K562 (cell line): ENCODE measurements around the gene NEK2. TPM values are rescaled to one million over a fixed set of nuclear protein-coding genes. Genes with fewer than 3 reads are reported as not detected.

ENCODE experiments used
- ATAC-seq: fragments of 200-7000 bp; cut with Tn5 transposase; 3 replicates; pipeline ENCODE4 v1.9.1; 2020; ENCODE audit warnings: moderate library complexity
- BruUV-seq: library from RNA; stranded (reverse); fragments of 400-500 nt; replicated peaks from 2 replicates; lab custom pipeline; 2021; lab: Mats Ljungman, UMichigan
- CTCF ChIA-PET: fragments of 300-600 bp; formaldehyde crosslinking; extraction: SDS; loops from one replicate; lab custom pipeline; 2021; ENCODE audit warnings: low intra/inter-chr PET ratio; lab: Yijun Ruan, JAX
- POLR2A ChIA-PET: fragments of 300-600, 350-650 bp; sonication (Branson Sonifier 250); formaldehyde crosslinking; extraction: SDS; loops from one replicate; lab custom pipeline; 2021; ENCODE audit warnings: antibody characterized with exemption, inconsistent platforms; lab: Yijun Ruan, JAX
- DNase-seq, 4 experiments: peaks; one replicate each; pipeline versions ENCODE4 v3.0.0 to v3.0.0-alpha.2; 2011 to 2018; ENCODE audit warnings: low spot score in 3 of 4, mixed read lengths in 3 of 4; ENCODE audit errors: extremely low read depth in 1 of 4
- FAIRE-seq: peaks from 2 replicates; lab custom pipeline; 2011; peaks lifted over from hg19 to GRCh38; lab: Jason Lieb, UNC
- H2AFZ ChIP-seq: 2 replicates; pipeline ENCODE4 v1.6.0; 2011; ENCODE audit warnings: low read depth, low read length, control low read depth, inconsistent platforms
- H3K27ac ChIP-seq: fragments of 200-600 bp; 3 replicates; pipeline ENCODE4 v1.8.0; 2011; ENCODE audit warnings: low read depth, mild to moderate bottlenecking, control low read depth, inconsistent platforms, low read length, moderate library complexity, mixed read lengths; ENCODE audit errors: extremely low read depth
- H3K27me3 ChIP-seq, 2 experiments: fragments of 300-600 bp in 1 of 2; 2 replicates in 1 of 2; 3 replicates in 1 of 2; pipeline versions ENCODE4 v1.6.0 to v1.8.0; 2011; ENCODE audit warnings: inconsistent platforms in 2 of 2, low read length in 2 of 2, mild to moderate bottlenecking in 1 of 2, mixed read lengths in 1 of 2, moderate library complexity in 1 of 2; ENCODE audit not compliant: control insufficient read depth in 2 of 2, insufficient read depth in 2 of 2
- H3K36me3 ChIP-seq: fragments of 300-600 bp; 3 replicates; pipeline ENCODE4 v1.8.0; 2011; ENCODE audit warnings: mild to moderate bottlenecking, low read length, inconsistent platforms; ENCODE audit not compliant: control insufficient read depth, insufficient read depth
- H3K4me1 ChIP-seq, 2 experiments: fragments of 200-600 bp in 1 of 2; replicated peaks in 1 of 2; 2 replicates in 1 of 2; 3 replicates in 1 of 2; pipeline versions ENCODE4 v1.5.1 to v1.8.0; 2011; ENCODE audit warnings: inconsistent platforms in 2 of 2, low read length in 2 of 2, mild to moderate bottlenecking in 1 of 2, mixed read lengths in 1 of 2, moderate library complexity in 1 of 2; ENCODE audit not compliant: control insufficient read depth in 2 of 2, insufficient read depth in 2 of 2
- H3K4me2 ChIP-seq: 2 replicates; pipeline ENCODE4 v1.6.1; 2011; ENCODE audit warnings: low read length, control low read depth, inconsistent platforms, mixed read lengths; ENCODE audit not compliant: insufficient read depth
- H3K4me3 ChIP-seq: fragments of 200-600 bp; sonication (generic), shearing (Covaris generic); 2 replicates; pipeline ENCODE4 v1.5.1; 2016; ENCODE audit warnings: control low read depth, inconsistent platforms
- H3K79me2 ChIP-seq: fragments of 200-600 bp; 3 replicates; pipeline ENCODE4 v1.8.0; 2011; ENCODE audit warnings: low read length, inconsistent platforms; ENCODE audit not compliant: control insufficient read depth, insufficient read depth
- H3K9ac ChIP-seq, 2 experiments: 2 replicates each; pipeline versions ENCODE4 v1.6.0 to v1.6.1; 2011; ENCODE audit warnings: low read depth in 2 of 2, low read length in 2 of 2, control low read depth in 1 of 2, inconsistent platforms in 1 of 2, mild to moderate bottlenecking in 1 of 2, mixed read lengths in 1 of 2; ENCODE audit not compliant: insufficient read depth in 1 of 2
- H3K9me1 ChIP-seq: one replicate; pipeline ENCODE4 v1.6.0; 2011; ENCODE audit warnings: inconsistent platforms, mild to moderate bottlenecking, low read length, moderate library complexity; ENCODE audit not compliant: control insufficient read depth, insufficient read depth
- H3K9me3 ChIP-seq: replicated peaks from 2 replicates; pipeline ENCODE4 v1.5.1; 2011; ENCODE audit warnings: low read depth, low read length, inconsistent platforms; ENCODE audit not compliant: control insufficient read depth, insufficient read depth
- H4K20me1 ChIP-seq: replicated peaks from 2 replicates; pipeline ENCODE4 v1.6.1; 2011; ENCODE audit warnings: low read length, inconsistent platforms, mixed read lengths; ENCODE audit not compliant: control insufficient read depth, insufficient read depth
- CHD1 ChIP-seq: fragments of 200-600 bp; sonication (generic); IDR thresholded peaks from one replicate; pipeline ENCODE4 v1.6.1; 2012; ENCODE audit warnings: mild to moderate bottlenecking, moderate library complexity, low read length, inconsistent platforms
- DDX20 ChIP-seq: fragments of 450-650 bp; IDR thresholded peaks from 2 replicates; pipeline ENCODE4 v1.6.1; 2016; ENCODE audit warnings: missing genetic modification characterization, low read depth, mild to moderate bottlenecking, missing compliant biosample characterization, moderate library complexity
- PHB ChIP-seq: fragments of 250-450 bp; sonication (Bioruptor Pico); IDR thresholded peaks from 2 replicates; pipeline ENCODE4 v1.5.0; 2021
- PTBP1 ChIP-seq: fragments of 200-400 bp; formaldehyde crosslinking; IDR thresholded peaks from 2 replicates; pipeline ENCODE4 v1.6.1; 2017; ENCODE audit warnings: low read depth, low read length
- SP2 ChIP-seq: IDR thresholded peaks from 2 replicates; pipeline ENCODE4 v1.6.1; 2011; ENCODE audit warnings: mild to moderate bottlenecking, low read depth, low read length, moderate library complexity; ENCODE audit not compliant: poor library complexity, severe bottlenecking; ENCODE audit errors: extremely low read depth
- TEAD2 ChIP-seq: fragments of 450-650 bp; IDR thresholded peaks from 2 replicates; pipeline ENCODE4 v1.6.1; 2016; ENCODE audit warnings: missing genetic modification characterization, control low read depth, missing compliant biosample characterization
- ZBTB43 ChIP-seq: sonication (generic); formaldehyde crosslinking; IDR thresholded peaks from 2 replicates; pipeline ENCODE4 v1.8.0; 2023; ENCODE audit warnings: mild to moderate bottlenecking, missing genetic modification reagents
- ZBTB49 ChIP-seq: sonication (generic); formaldehyde crosslinking; IDR thresholded peaks from 2 replicates; pipeline ENCODE4 v1.8.0; 2022; ENCODE audit warnings: missing genetic modification reagents, mild to moderate bottlenecking, borderline replicate concordance
- ZFPM2 ChIP-seq: fragments of 250-450 bp; sonication (Bioruptor Pico); IDR thresholded peaks from 2 replicates; pipeline ENCODE4 v1.5.1; 2022; ENCODE audit warnings: mild to moderate bottlenecking
- ZNF143 ChIP-seq: sonication (generic); formaldehyde crosslinking; IDR thresholded peaks from 2 replicates; pipeline ENCODE4 v1.9.0; 2022; ENCODE audit warnings: mild to moderate bottlenecking, missing genetic modification reagents
- ZNF175 ChIP-seq: fragments of 200-800 bp; sonication (Bioruptor generic); IDR thresholded peaks from 2 replicates; pipeline ENCODE4 v1.6.1; 2016; ENCODE audit warnings: low read depth, mild to moderate bottlenecking, missing genetic modification characterization, missing compliant biosample characterization
- ZNF316 ChIP-seq: fragments of 450-650 bp; IDR thresholded peaks from 2 replicates; pipeline ENCODE4 v1.6.1; 2016
- ZNF445 ChIP-seq: fragments of 250-450 bp; sonication (Bioruptor Pico); IDR thresholded peaks from 2 replicates; pipeline ENCODE4 v1.4.0; 2020; ENCODE audit warnings: low read depth, mild to moderate bottlenecking, moderate library complexity
- ZNF668 ChIP-seq: fragments of 250-450 bp; sonication (Bioruptor Pico); IDR thresholded peaks from 2 replicates; pipeline ENCODE4 v1.8.0; 2022; ENCODE audit warnings: mild to moderate bottlenecking, inconsistent platforms
- WGBS: fragments of 100-300 bp; shearing (Covaris generic); methylation state at CpG from one replicate; pipeline ENCODE4 v1.1.6; 2016; ENCODE audit warnings: low coverage, mixed read lengths; ENCODE audit not compliant: insufficient coverage; ENCODE audit errors: missing lambda C conversion rate; 5-methylcytosine and 5-hydroxymethylcytosine counted together
- in situ Hi-C: fragments of 300-500 bp; cut with MboI; formaldehyde crosslinking; loops from 4 replicates; pipeline ENCODE4 v1.15.0; 2018; ENCODE audit warnings: inconsistent platforms, mixed read lengths
- intact Hi-C: fragments of 100-400 bp; cut with micrococcal nuclease; formaldehyde crosslinking; loops from 2 replicates; pipeline ENCODE4 v1.14.2; 2022
- polyA plus RNA-seq, 8 experiments: library from polyadenylated mRNA; depleted of rRNA in 4 of 8; stranded (reverse) in 5 of 8; unstranded in 3 of 8; fragments of >200 nt; fragmentation: Nextera tagmentation in 2 of 8; fragmentation: Illumina TruSeq in 1 of 8; extraction: Ambion mirVana in 2 of 8; extraction: Trizol in 1 of 8; gene quantifications; 2 replicates each; pipeline versions ENCODE4 v1.2.1 to v1.2.3, GENCODE V29; 2011 to 2014; ENCODE audit warnings: inconsistent platforms in 1 of 8, missing spikeins in 1 of 8
- total RNA-seq, 7 experiments: library from RNA; depleted of rRNA in 6 of 7; stranded (reverse); fragments of >200 nt in 6 of 7; fragmentation: Illumina TruSeq in 2 of 7; extraction: Trizol in 2 of 7; gene quantifications; 2 replicates each; pipeline versions ENCODE4 v1.2.1 to v1.2.3, GENCODE V29; 2011 to 2021; ENCODE audit warnings: low replicate concordance in 1 of 7
- TF ChIP-seq, protein P1 (sequence below): fragments of 250-450 bp; sonication (Bioruptor Pico); IDR thresholded peaks from 2 replicates; pipeline ENCODE4 v1.4.0; 2020; ENCODE audit warnings: mild to moderate bottlenecking
- TF ChIP-seq, protein P2 (sequence below): sonication (generic); formaldehyde crosslinking; IDR thresholded peaks from 2 replicates; pipeline ENCODE4 v1.8.0; 2022; ENCODE audit warnings: mild to moderate bottlenecking, missing genetic modification reagents

The NEK2 gene
- total and polyA plus RNA-seq, 9 of the 15 experiments (the other 6 are each of a cell fraction or from before 2014, with no cell fraction given) = 30.0 to 74.7 (median 66.4) TPM

DNA sequence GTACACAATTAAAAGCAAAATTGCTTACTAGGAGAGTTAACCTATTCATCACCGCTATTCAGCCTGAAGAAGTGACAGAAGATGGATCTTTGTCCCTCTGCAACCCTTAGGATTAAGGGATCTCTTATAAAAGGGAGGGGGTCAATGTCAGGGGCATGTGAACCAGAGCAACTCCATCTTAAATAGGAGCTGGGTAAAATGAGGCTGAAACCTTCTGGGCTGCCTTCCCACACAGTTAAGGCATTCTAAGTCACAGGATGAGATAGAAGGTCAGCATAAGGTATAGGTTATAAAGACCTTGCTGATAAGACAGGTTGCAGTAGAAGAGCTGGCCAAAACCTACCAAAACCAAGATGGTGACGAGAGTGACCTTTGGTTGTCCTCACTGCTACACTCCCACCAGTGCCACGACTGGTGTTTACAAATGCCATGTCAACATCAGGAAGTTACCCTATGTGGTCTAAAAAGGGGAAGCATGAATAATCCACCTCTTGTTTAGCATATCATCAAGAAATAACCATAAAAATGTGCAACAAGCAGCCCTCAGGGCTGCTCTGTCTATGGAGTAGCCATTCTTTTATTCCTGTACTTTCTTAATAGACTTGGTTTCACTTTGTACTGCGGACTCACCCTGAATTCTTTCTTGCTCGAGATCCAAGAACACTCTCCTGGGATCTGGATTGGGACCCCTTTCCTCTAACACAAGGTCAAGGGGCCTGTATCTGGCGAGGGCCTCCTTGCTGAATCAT, 35.3 kb upstream of the NEK2 start:
- POLR2A ChIA-PET = interaction anchor here (0.6 to 0.7 kb wide), 2 partner anchors 11 to 56 kb away, joined by 3 read pairs; no protein-coding TSS in a partner anchor
- Histone ChIP-seq H3K79me2 (no peaks in the 10 kb centered on the region), H3K36me3 (no peaks in the 10 kb centered on the region), H3K27me3 (no peaks in the 10 kb centered on the region), H4K20me1 (no peaks in the 10 kb centered on the region), H3K9me3 (no peaks in the 10 kb centered on the region), H2AFZ (peak overlapping the region; percentile 93), H3K9me1 (no peaks in the 10 kb centered on the region), H3K4me1 (peaks cover 4 to 11% of the 10 kb centered on the region in 2 experiments; a peak in 2 of 5 replicates), H3K27ac (peak overlapping the region; percentile 37; the same call in 1 of the 3 replicates), H3K4me2 (no peak overlapping the region), H3K4me3 (no peak overlapping the region), H3K9ac (no peak overlapping the region)
- CTCF ChIA-PET = no interaction called here
- in situ Hi-C loops = no loop called here
- DNase-seq = no peak
- BruUV-seq = no TSS peak
- no peak; the same call in 2 of the 3 replicates for ATAC-seq
- no peak for FAIRE-seq
- WGBS = 50% methylated on average over 6 of the region's 6 CpGs
- intact Hi-C loops = no loop called here
- TF ChIP-seq ZNF143 (CRISPR knock-in tag) (no peak), ZBTB43 (no peak), ZFPM2 (CRISPR knock-in tag) (no peak), CHD1 (no peak), ZNF316 (0 out of 2 replicates have a peak, but pooled peaks have one; percentile 15), TEAD2 (tag) (peak; percentile 79), ZNF445 (CRISPR knock-in tag) (no peak), ZNF175 (CRISPR knock-in tag) (peak; percentile 76; the same call in 1 of the 2 replicates), SP2 (no peak), PTBP1 (no peak), ZNF668 (CRISPR knock-in tag) (peak; percentile 86), PHB (CRISPR knock-in tag) (no peak), DDX20 (tag) (peak; percentile 77; the same call in 1 of the 2 replicates), ZBTB49 (CRISPR knock-in tag) (no peak)
- TF ChIP-seq, protein P1, sequence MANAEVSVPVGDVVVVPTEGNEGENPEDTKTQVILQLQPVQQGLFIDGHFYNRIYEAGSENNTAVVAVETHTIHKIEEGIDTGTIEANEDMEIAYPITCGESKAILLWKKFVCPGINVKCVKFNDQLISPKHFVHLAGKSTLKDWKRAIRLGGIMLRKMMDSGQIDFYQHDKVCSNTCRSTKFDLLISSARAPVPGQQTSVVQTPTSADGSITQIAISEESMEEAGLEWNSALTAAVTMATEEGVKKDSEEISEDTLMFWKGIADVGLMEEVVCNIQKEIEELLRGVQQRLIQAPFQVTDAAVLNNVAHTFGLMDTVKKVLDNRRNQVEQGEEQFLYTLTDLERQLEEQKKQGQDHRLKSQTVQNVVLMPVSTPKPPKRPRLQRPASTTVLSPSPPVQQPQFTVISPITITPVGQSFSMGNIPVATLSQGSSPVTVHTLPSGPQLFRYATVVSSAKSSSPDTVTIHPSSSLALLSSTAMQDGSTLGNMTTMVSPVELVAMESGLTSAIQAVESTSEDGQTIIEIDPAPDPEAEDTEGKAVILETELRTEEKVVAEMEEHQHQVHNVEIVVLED = no peak
- TF ChIP-seq, protein P2, sequence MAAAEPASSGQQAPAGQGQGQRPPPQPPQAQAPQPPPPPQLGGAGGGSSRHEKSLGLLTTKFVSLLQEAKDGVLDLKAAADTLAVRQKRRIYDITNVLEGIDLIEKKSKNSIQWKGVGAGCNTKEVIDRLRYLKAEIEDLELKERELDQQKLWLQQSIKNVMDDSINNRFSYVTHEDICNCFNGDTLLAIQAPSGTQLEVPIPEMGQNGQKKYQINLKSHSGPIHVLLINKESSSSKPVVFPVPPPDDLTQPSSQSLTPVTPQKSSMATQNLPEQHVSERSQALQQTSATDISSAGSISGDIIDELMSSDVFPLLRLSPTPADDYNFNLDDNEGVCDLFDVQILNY (CRISPR knock-in tag) = no peak
